COLO668 (cell line): ENCODE data around the gene EPS8L2.
A peak's percentile ranks its signal among the peaks of the same experiment; 100 is the strongest.

Experiments used
- DNase-seq: peaks from one replicate; lab custom pipeline; 2025; ENCODE audit not compliant: unreplicated experiment; lab: John Stamatoyannopoulos, UW

The EPS8L2 gene

GRCh38 chr11:705646-706438 lies at the start of gene EPS8L2:
Gene EPS8L2, plus strand, starts transcription at chr11:706231. Its CDS starts 3,177 bp downstream, at chr11:709408.
- peak; percentile 35 for DNase-seq

- DNase-seq: no peak
These were observed 49.6 kb upstream of the EPS8L2 start for GRCh38 chr11:656426-656825.

GRCh38 chr11:656866-657265 lies 49.2 kb upstream of the EPS8L2 start:
- DNase-seq: no peak

- no peak for DNase-seq
These were observed 48.3 kb upstream of the EPS8L2 start for GRCh38 chr11:657691-658126.

GRCh38 chr11:659532-660085 lies 46.4 kb upstream of the EPS8L2 start:
- no peak for DNase-seq

GRCh38 chr11:660281-660680 lies 45.8 kb upstream of the EPS8L2 start:
- DNase-seq: no peak

- no peak for DNase-seq
These were observed 45.2 kb upstream of the EPS8L2 start for GRCh38 chr11:660681-661444.

GRCh38 chr11:662689-663274 lies 43.2 kb upstream of the EPS8L2 start:
- DNase-seq: peak; percentile 12

- no peak for DNase-seq
These were observed 40.8 kb upstream of the EPS8L2 start for GRCh38 chr11:665062-665703.

GRCh38 chr11:665704-666281 lies 40.2 kb upstream of the EPS8L2 start:
- DNase-seq: no peak

- DNase-seq: no peak
These were observed 32.2 kb upstream of the EPS8L2 start for GRCh38 chr11:673866-674265.

- no peak for DNase-seq
These were observed 31.6 kb upstream of the EPS8L2 start for GRCh38 chr11:674406-674805.

GRCh38 chr11:678297-678696 lies 27.7 kb upstream of the EPS8L2 start:
- DNase-seq: no peak

- DNase-seq: no peak
These were observed 26.5 kb upstream of the EPS8L2 start for GRCh38 chr11:679271-680207.

- DNase-seq: no peak
These were observed 25.6 kb upstream of the EPS8L2 start for GRCh38 chr11:680476-680875.

GRCh38 chr11:680970-681369 lies 25.1 kb upstream of the EPS8L2 start:
- DNase-seq: no peak

GRCh38 chr11:686451-687243 lies 19.4 kb upstream of the EPS8L2 start:
- no peak for DNase-seq

- no peak for DNase-seq
These were observed 18.3 kb upstream of the EPS8L2 start for GRCh38 chr11:687751-688150.

- no peak for DNase-seq
These were observed 17.4 kb upstream of the EPS8L2 start for GRCh38 chr11:688681-689080.
